Endothelial cell (in vitro differentiated cells): ENCODE results near the gene PTPRN2. TPM values are rescaled to one million over a fixed set of nuclear protein-coding genes. Genes with fewer than 3 reads are reported as not detected.

ENCODE experiments used
- DNase-seq: peaks from one replicate; pipeline ENCODE4 v3.0.0; 2021; ENCODE audit warnings: low spot score
- H3K27ac Mint-ChIP-seq: one replicate; pipeline ENCODE4 v1.8.0; 2021; ENCODE audit warnings: mixed read lengths, inconsistent platforms; ENCODE audit not compliant: unreplicated experiment
- H3K27me3 Mint-ChIP-seq: one replicate; pipeline ENCODE4 v1.8.0; 2021; ENCODE audit warnings: mild to moderate bottlenecking, moderate library complexity, mixed read lengths, inconsistent platforms; ENCODE audit not compliant: unreplicated experiment
- H3K36me3 Mint-ChIP-seq: one replicate; pipeline ENCODE4 v1.8.0; 2021; ENCODE audit warnings: mild to moderate bottlenecking, low read depth, mixed read lengths, inconsistent platforms; ENCODE audit not compliant: unreplicated experiment
- H3K4me1 Mint-ChIP-seq: one replicate; pipeline ENCODE4 v1.8.0; 2021; ENCODE audit warnings: mild to moderate bottlenecking, mixed read lengths, inconsistent platforms; ENCODE audit not compliant: unreplicated experiment
- H3K4me3 Mint-ChIP-seq: one replicate; pipeline ENCODE4 v1.8.0; 2021; ENCODE audit warnings: mild to moderate bottlenecking, mixed read lengths, inconsistent platforms; ENCODE audit not compliant: unreplicated experiment
- H3K9me3 Mint-ChIP-seq: one replicate; pipeline ENCODE4 v1.8.0; 2021; ENCODE audit warnings: mixed read lengths, inconsistent platforms; ENCODE audit not compliant: unreplicated experiment
- total RNA-seq: library from RNA; stranded (reverse); fragmentation: NEBNext Ultra II Directional; extraction: Animal tissue kit (Norgen Biotek cat#: 25700); gene quantifications from one replicate; pipeline ENCODE4 v1.2.1, GENCODE V29; 2021; ENCODE audit not compliant: unreplicated experiment
- TF ChIP-seq, protein P1 (sequence below): fragments of 200-600 bp; sonication (generic); IDR thresholded peaks from one replicate; pipeline ENCODE4 v1.5.0; 2021; ENCODE audit warnings: antibody characterized with exemption; ENCODE audit not compliant: unreplicated experiment

PTPRN2 gene
- total RNA-seq, 1 donor from 2014 or later: 0.18 TPM

DNA sequence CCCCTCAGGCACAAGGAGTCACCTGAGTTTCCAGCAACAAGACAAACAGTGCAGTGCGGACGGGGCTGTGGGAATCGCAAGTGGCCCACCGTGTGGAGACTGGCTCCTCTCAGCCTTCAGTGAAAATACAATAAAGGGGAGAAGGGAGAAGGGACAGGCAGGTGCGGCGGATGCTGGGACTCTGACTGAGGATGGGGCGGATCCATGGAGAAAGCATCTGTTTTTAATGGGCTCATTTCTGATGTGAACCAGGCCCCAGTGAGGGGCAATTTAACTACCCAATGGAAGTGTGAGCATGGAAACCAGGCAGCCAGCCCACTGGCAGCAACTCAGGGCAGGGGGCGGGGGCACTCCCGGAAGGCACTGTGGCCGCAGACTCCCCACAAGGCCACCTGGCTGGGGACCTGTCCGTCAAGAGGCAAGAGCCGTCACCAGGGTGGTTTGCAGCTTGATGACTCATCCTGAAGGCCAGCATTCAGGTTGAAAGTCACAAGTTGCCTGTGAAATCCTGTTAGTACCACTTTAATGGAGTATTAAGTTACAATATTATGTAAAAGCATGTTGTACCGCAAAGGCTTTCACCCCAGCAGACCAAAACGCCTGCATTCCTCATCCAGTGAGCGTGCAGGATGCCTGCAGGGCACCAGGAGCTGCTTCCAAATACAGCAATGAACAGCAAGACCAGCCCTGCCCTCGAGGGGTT, 476.4 kb downstream of the PTPRN2 start:
- H3K36me3 Mint-ChIP-seq: peaks cover 34% of the 10 kb centered on the region
- no peak for DNase-seq
- no peak overlapping the region for H3K4me3 Mint-ChIP-seq
- no peak overlapping the region for H3K27ac Mint-ChIP-seq
- no peaks in the 10 kb centered on the region for H3K4me1 Mint-ChIP-seq
- peaks cover 36% of the 10 kb centered on the region for H3K9me3 Mint-ChIP-seq
- H3K27me3 Mint-ChIP-seq: peaks cover 31% of the 10 kb centered on the region
- TF ChIP-seq, protein P1, sequence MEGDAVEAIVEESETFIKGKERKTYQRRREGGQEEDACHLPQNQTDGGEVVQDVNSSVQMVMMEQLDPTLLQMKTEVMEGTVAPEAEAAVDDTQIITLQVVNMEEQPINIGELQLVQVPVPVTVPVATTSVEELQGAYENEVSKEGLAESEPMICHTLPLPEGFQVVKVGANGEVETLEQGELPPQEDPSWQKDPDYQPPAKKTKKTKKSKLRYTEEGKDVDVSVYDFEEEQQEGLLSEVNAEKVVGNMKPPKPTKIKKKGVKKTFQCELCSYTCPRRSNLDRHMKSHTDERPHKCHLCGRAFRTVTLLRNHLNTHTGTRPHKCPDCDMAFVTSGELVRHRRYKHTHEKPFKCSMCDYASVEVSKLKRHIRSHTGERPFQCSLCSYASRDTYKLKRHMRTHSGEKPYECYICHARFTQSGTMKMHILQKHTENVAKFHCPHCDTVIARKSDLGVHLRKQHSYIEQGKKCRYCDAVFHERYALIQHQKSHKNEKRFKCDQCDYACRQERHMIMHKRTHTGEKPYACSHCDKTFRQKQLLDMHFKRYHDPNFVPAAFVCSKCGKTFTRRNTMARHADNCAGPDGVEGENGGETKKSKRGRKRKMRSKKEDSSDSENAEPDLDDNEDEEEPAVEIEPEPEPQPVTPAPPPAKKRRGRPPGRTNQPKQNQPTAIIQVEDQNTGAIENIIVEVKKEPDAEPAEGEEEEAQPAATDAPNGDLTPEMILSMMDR: no peak

DNA sequence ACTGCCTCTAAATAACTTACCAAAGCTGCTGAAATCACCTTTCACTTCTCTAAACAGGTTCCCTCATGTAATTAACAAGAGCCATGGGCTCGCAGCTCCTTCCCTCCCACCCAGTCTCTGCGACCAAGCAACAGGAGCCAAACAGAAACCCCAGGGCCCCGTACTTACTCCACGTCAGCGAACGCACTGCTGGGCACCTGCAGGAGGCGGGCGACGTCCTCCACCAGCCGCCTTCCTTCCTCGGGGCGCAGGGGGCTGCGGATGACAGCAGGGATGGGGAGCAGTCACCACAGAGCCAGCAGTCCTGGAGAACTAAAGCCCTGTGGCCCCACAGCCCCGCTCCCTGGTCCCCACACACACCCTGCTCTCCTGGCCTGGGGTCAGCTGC, 477.0 kb downstream of the PTPRN2 start:
- no peaks in the 10 kb centered on the region for H3K4me1 Mint-ChIP-seq
- no peak overlapping the region for H3K27ac Mint-ChIP-seq
- peaks cover 34% of the 10 kb centered on the region for H3K36me3 Mint-ChIP-seq
- no peak for DNase-seq
- peaks cover 36% of the 10 kb centered on the region for H3K9me3 Mint-ChIP-seq
- H3K4me3 Mint-ChIP-seq: no peak overlapping the region
- peaks cover 31% of the 10 kb centered on the region for H3K27me3 Mint-ChIP-seq
- TF ChIP-seq, protein P1: no peak

DNA sequence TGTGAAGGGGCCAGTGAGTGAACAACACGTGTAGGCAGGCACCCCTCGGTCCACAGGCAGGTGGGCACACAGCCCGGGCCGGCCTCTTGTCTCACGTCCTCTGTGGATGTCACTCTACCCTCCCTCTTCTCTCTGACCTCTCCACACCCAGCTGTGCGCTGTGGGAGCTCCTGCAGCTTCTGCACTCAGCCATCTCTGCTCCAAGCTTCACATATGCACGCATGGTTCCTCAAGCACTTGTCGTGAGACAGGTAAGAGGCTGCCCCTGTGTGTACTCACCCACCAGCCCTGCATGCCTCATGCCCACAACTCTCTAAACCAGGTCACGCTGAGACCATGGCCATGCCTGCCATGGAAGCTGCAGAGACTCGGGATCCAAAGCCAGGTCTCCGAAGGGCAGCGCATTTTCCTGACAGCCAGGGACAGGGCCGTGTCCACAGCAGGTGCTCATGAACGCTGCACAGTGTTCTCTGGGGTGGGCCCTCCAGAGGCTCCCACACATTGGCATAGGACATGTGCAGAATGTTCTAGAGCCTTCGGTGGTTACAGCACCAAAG, 477.5 kb downstream of the PTPRN2 start:
- Mint-ChIP-seq H3K36me3 (peaks cover 34% of the 10 kb centered on the region), H3K27ac (no peak overlapping the region)
- DNase-seq: no peak

DNA sequence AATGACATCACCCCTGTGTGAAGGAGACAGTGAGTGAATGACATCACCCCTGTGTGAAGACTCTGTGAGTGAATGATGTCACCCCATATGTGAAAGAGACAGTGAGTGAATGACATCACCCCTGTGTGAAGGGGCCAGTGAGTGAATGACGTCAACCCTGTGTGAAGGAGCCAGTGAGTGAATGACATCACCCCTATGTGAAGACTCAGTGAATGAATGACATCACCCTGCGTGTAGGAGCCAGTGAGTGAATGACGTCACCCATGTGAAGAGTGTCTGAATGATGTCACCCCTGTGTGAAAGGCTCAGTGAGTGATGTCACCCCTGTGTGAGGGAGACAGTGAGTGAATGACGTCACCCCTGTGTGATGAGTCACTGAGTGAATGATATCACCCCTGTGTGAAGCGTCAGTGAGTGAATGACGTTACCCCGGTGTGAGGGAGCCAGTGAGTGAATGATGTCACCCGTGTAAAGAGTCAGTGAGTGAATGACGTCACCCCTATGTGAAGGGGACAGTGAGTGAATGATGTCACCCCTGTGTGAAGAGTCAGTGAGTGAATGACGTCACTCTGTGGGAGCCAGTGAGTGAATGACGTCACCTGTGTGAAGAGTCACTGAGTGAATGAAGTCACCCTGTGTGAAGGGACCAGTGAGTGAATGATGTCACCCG, 478.1 kb downstream of the PTPRN2 start:
- DNase-seq: no peak
- Mint-ChIP-seq H3K36me3 (peaks cover 34% of the 10 kb centered on the region), H3K4me3 (peak overlapping the region; percentile 15), H3K27ac (no peak overlapping the region), H3K9me3 (peaks cover 29% of the 10 kb centered on the region), H3K27me3 (peaks cover 29% of the 10 kb centered on the region), H3K4me1 (no peaks in the 10 kb centered on the region)
- TF ChIP-seq, protein P1: no peak

More for the DNA sequence above, 477.5 kb downstream of the PTPRN2 start:
- peaks cover 31% of the 10 kb centered on the region for H3K27me3 Mint-ChIP-seq
- H3K4me3 Mint-ChIP-seq: no peak overlapping the region
- peaks cover 34% of the 10 kb centered on the region for H3K9me3 Mint-ChIP-seq
- TF ChIP-seq, protein P1: no peak
- no peaks in the 10 kb centered on the region for H3K4me1 Mint-ChIP-seq
